DMS79 treated with DMSO at 0.1 percent for 48 hours (cell line): ENCODE results near the gene CPM.
A peak's percentile ranks its signal among the peaks of the same experiment; 100 is the strongest.
"Not testable (repeated sequence)": the region's sequence is repeated elsewhere in the genome, so short reads cannot be mapped to it uniquely, and the experiment has no call there.

ENCODE experiments used
- DNase-seq: peaks from one replicate; lab custom pipeline; 2025; lab: John Stamatoyannopoulos, UW

CPM gene

DNA sequence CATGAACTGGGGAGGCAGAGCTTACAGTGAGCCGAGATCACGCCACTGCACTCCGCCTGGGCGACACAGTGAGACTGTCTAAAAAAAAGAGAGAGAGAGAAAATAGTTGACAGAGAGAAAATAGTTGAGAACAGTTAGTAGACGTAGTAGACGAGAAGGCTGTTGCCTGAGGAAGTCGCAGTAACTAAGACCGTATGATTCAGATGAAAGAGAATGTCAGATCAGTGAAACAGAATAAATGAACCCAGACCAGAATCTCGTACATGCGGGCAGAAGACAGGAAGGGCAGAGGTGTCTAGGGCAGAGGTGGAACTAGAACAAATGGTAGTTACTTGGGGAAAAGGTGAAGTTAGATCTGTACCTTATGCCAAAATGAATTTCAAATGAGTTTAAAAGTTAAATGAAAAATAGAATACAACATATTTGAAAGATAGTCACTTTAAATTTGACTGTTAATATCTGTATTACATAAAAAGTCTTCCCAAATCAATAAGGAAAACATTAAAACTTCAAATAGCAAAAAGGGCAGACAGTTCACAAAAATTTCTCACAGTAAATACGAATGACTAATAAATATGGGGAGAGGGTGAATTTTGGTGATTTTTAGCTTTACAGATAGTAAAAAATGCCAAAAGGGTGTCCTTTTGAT lies 107.3 kb downstream of the CPM start:
- DNase-seq, result no peak

GRCh38 chr12:68824597-68825250 lies 108.2 kb downstream of the CPM start:
- DNase-seq, result no peak

- no peak for DNase-seq
Measured at GRCh38 chr12:68824131-68824530, 108.8 kb downstream of the CPM start.

- no peak for DNase-seq
Measured at GRCh38 chr12:68823696-68824095, 109.3 kb downstream of the CPM start.

GRCh38 chr12:68821357-68822188 lies 111.4 kb downstream of the CPM start:
- no peak for DNase-seq

DNA sequence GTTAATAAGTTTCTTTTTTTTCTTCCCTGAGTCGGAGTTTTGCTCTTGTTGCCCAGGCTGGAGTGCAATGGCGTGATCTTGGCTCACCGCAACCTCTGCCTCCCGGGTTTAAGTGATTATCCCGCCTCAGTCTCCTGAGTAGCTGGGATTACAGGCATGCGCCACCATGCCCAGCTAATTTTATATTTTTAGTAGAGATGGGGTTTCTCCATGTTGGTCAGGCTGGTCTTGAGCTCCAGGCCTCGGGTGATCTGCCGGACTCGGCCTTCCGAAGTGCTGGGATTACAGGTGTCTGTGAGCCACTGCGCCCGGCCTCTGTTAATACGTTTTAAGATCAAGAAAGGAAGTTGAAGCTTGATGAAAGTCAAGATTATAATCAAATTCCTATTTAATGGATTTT lies 113.5 kb downstream of the CPM start:
- DNase-seq, result not testable (repeated sequence)

DNA sequence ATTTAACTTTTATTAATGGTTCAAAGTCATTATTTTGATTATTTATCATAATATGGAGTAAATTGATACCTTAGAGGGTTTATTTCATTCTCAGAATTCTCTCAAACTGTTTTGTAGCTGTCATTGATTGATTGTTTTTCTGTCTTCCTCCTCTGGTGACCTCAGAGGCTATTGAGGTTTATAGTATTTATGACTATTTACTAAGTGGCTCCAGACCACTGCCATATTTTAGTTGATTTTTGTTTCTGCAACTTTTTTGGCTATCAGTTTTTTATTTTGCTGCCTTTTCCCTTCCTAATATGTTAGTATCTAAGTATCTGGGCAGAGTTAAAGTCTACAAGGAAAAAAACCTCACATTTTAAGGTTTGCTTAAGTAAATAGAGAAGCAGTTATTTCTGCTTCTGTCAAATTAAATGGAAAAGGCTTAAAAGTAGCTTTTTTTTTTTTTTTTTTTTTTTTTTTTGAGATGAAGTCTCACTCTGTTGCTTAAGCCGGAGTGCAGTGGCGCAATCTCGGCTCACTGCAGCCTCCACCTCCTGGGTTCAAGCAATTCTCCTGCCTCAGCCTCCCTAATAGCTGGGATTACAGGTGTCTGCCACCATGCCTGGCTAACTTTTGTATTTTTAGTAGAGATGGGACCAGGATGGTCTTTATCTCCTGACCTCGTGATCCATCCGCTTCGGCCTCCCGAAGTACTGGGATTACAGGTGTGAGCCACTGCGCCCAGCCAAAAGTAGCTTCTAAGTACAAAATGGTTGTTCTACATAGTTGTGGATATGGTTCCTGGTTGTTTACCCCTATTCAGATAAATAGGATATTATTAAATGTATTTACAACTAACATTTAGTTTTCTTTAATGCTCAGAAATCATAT lies 116.8 kb downstream of the CPM start:
- no peak for DNase-seq

GRCh38 chr12:68815232-68815927 lies 117.6 kb downstream of the CPM start:
- no peak for DNase-seq

DNA sequence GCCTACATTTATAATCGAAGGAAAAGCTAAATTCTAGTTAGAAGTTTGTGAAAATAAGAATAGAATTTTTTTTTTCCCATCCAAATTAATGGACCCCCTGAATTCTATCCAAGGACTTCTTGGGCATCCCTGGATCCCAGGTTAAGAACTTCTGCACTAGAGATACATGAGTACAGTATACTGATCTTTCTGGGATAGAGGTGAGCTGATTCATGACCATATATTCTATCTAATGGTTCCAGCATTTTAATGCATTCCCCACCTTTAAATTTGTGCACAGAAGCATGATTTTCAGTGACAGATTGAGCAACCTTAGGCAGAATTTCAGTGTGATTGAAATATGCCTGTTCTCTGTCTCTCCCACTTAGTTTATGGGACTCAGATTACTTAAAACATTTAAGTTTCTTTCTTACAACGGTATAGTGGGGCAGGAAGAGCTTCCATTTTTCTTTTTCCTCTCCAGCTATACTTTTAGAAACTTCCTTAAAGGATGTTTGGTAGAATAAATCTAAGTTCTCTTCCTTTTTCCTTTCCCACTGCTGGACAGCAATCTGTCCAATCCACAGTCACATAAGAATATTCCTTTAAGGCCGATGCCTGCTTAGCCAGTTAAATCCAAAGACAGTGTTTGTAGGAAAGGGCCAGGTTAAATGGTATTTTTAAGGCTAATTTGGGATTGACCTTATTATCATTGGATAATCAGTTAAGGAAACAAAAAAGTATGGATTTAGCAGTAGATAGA lies 118.3 kb downstream of the CPM start:
- DNase-seq, result no peak

DNA sequence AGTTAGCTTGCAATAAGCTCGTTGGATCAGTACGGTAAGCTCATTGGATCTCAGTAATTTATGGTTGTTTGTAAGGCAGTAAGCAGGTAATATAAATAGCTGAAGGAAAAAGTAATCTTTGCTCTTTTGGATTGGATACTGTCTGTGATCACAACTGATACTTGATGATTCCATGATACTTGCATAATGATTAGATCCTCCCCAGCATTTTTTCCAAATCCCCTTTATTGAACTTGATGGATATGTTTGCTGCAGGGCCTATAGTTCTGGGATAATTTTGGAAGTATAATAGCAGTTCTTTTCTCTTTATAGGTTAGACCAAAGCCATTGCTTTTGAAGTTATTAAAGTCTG lies 119.8 kb downstream of the CPM start:
- DNase-seq, result no peak

- DNase-seq, result no peak
Measured at GRCh38 chr12:68812553-68813241, 120.3 kb downstream of the CPM start.

DNA sequence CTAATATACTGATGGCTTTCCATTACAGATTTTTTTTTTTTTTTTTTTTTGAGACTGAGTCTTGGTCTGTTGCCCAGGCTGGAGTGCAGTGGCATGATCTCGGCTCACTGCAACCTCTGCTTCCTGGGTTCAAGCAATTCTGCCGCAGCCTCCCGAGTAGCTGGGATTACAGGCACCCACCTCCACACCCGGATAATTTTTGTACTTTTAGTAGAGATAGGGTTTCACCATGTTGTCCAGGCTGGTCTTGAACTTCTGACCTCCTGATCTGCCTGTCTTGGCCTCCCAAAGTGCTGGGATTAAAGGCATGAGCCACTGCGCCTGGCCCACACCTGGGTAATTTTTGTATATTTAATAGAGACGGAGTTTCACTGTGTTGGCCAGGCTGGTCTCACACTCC lies 121.4 kb downstream of the CPM start:
- DNase-seq, result not testable (repeated sequence)

GRCh38 chr12:68810027-68810389 lies 123.0 kb downstream of the CPM start:
- not testable (repeated sequence) for DNase-seq

- no peak for DNase-seq
Measured at GRCh38 chr12:68809190-68810026, 123.6 kb downstream of the CPM start.

DNA sequence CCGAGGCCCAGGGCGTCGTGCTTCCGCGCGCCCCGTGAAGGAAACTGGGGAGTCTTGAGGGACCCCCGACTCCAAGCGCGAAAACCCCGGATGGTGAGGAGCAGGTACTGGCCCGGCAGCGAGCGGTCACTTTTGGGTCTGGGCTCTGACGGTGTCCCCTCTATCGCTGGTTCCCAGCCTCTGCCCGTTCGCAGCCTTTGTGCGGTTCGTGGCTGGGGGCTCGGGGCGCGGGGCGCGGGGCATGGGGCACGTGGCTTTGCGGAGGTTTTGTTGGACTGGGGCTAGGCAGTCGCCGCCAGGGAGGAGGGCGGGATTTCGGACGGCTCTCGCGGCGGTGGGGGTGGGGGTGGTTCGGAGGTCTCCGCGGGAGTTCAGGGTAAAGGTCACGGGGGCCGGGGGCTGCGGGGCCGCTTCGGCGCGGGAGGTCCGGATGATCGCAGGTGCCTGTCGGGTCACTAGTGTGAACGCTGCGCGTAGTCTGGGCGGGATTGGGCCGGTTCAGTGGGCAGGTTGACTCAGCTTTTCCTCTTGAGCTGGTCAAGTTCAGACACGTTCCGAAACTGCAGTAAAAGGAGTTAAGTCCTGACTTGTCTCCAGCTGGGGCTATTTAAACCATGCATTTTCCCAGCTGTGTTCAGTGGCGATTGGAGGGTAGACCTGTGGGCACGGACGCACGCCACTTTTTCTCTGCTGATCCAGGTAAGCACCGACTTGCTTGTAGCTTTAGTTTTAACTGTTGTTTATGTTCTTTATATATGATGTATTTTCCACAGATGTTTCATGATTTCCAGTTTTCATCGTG lies 124.4 kb downstream of the CPM start:
- DNase-seq, result peak; percentile 85

GRCh38 chr12:68807576-68808387 lies 125.2 kb downstream of the CPM start, which contains the start of gene MDM2:
MDM2 (plus strand) TSS chr12:68808177; CDS start chr12:68808478, 301 bp downstream.
- peak; percentile 68 for DNase-seq

DNA sequence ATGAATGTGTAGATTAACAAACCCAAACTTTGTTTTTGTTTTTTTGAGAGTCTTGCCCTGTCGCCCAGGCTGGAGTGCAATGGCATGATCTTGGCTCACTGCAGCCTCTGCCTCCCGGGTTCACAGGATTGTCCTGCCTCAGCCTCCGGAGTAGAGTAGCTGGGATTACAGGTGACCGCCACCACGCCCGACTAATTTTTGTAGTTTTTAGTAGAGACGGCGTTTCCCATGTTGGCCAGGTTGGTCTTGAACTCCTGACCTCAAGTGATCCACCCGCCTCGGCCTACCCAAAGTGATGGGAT lies 125.7 kb downstream of the CPM start:
- DNase-seq, result peak; percentile 44
